ENCODE results near the gene FAM50A.

Gene FAM50A

DNA sequence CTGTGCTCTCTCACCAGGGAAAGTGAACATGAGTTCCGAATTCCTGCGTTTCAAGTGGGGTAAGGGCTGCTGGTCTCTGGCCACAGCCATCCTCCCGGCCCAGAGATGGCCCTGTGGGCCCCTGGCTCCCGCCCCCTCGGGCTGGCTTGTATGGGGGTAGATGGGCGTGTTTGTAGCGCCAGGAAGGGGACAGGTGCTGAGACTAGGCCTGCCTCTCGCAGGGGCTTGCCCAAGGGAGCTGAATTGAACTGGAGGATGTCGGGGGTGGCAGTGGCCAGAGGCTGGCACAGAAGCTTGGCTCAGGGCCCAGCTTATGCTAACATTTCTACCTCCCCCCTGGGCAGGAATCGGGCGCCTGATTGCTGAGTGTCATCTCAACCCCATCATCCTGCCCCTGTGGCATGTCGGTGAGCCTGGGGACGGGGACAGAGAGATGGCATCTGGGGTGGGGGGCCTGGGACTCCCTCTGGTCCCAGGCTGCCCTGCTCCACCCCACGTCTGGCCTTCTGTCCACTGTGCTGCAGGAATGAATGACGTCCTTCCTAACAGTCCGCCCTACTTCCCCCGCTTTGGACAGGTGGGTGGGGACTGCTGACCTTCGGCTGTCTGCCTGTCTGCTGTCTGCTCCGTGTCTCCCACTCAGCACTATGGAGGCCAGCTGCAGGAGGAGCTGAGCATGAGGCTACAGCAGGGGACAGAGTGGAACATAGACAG is 24.1 kb upstream of the FAM50A start:
- no peak for DNase-seq (ENCODE audit: low read depth)
- TF ChIP-seq, protein P1, sequence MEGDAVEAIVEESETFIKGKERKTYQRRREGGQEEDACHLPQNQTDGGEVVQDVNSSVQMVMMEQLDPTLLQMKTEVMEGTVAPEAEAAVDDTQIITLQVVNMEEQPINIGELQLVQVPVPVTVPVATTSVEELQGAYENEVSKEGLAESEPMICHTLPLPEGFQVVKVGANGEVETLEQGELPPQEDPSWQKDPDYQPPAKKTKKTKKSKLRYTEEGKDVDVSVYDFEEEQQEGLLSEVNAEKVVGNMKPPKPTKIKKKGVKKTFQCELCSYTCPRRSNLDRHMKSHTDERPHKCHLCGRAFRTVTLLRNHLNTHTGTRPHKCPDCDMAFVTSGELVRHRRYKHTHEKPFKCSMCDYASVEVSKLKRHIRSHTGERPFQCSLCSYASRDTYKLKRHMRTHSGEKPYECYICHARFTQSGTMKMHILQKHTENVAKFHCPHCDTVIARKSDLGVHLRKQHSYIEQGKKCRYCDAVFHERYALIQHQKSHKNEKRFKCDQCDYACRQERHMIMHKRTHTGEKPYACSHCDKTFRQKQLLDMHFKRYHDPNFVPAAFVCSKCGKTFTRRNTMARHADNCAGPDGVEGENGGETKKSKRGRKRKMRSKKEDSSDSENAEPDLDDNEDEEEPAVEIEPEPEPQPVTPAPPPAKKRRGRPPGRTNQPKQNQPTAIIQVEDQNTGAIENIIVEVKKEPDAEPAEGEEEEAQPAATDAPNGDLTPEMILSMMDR (conservative IDR thresholded peaks at IDR 0.05; ENCODE audit: low read depth, low read length) = no peak
- H3K4me3 ChIP-seq (ENCODE audit: low read depth, low read length) = no peak overlapping the region

DNA sequence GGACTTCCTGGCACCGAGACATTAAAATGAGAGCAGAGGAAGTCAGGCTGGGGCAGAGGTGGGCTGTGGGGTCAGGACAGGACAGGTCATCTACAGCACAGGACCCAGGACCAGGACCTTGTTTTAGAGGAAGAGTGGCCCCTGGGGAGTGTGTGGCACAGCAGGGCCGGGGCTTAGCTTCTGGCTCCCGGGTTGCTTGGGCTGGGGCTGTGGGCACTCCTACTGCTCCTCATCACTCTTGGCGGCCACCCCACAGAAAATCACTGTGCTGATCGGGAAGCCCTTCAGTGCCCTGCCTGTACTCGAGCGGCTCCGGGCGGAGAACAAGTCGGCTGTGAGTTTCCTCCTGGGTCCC is 23.6 kb upstream of the FAM50A start:
- no peak overlapping the region for H3K4me3 ChIP-seq (ENCODE audit: low read depth, low read length)
- no peak for DNase-seq (ENCODE audit: low read depth)
- TF ChIP-seq, protein P1 (conservative IDR thresholded peaks at IDR 0.05; ENCODE audit: low read depth, low read length) = no peak

DNA sequence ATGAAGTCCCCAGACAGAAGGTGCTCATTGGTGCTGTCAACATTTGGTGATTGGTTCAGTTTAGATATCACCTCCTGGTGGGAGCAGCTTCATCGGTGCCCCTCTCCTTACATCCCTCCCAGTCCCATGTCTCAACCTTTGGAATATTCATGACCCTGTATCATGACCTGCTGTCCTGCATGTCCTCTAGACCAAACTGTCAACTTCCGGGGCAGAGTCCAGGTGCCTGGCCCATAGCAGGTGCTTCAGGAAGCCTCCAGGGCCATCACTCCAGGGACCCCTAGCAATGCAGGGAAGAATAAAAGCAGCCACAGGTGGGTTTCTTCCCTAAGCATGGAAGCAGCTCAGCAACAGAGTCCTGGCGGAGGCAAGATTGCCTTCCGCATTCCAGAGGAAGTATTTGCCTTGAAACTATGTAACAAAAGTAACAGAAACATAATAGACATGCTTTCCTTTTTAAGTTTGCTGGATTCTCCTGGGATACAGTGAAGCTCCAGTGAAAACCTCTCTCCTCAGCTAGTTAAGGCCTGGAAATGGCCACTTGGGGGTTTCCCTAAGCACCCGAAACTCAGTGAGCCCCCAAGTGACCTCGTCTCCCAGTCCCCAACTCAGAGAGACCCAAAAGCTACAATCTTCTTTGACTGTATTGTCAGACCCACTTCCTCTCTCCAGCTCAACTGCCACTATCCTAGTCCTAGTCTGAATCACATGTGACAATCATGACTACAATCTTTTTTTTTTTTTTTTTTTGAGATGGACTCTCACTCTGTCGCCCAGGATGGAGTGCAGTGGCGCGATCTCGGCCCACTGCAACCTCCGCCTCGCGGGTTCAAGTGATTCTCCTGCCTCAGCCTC is 16.8 kb upstream of the FAM50A start:
- no peak for DNase-seq (ENCODE audit: low read depth)
- TF ChIP-seq, protein P1 (conservative IDR thresholded peaks at IDR 0.05; ENCODE audit: low read depth, low read length) = no peak
- H3K4me3 ChIP-seq (ENCODE audit: low read depth, low read length) = no peak overlapping the region

DNA sequence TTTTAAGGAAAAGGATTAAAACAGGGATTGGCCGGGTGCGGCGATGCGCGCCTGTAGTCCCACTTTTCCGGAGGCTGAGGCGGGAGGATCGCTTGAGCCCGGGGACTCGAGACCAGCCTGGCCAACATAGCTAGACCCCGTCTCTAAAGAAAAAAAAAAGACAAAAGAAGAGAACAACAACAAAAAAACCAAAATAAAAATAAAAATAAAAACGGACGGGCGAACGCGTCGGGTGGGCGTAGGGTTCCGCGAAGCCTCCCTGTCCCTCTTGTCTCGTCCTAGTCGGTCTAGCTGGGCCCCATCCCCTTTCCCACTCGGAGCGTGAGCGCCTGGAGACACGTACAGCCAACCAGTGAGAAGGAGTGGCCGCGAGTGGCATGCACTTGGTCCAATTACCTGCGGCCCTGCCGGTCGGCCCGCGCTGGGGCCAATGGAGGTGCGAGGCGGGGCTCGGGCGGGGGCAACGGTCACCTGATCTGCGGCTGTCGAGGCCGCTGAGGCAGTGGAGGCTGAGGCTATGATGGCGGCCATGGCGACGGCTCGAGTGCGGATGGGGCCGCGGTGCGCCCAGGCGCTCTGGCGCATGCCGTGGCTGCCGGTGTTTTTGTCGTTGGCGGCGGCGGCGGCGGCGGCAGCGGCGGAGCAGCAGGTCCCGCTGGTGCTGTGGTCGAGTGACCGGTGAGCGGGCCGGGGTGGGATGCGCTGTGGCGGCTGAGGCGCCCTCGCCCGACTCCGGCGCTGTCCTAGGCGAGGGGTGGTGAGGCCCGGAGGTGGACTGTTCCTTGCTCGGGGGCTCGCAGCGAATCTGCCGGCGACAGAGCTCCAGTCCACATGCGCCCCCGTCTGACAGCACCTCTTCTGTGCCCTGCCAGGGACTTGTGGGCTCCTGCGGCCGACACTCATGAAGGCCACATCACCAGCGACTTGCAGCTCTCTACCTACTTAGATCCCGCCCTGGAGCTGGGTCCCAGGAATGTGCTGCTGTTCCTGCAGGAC is 15.5 kb upstream of the FAM50A start, which contains the start of gene ATP6AP1:
Gene ATP6AP1 (plus strand): TSS at position 502 of the 996 bp plus-strand sequence. CDS start 16 bp downstream, at position 518.
- peak; percentile 96 for DNase-seq (ENCODE audit: low read depth)
- peak within 1 kb of the TSS; percentile 71 for H3K4me3 ChIP-seq (ENCODE audit: low read depth, low read length)
- TF ChIP-seq, protein P1 (conservative IDR thresholded peaks at IDR 0.05; ENCODE audit: low read depth, low read length) = no peak

DNA sequence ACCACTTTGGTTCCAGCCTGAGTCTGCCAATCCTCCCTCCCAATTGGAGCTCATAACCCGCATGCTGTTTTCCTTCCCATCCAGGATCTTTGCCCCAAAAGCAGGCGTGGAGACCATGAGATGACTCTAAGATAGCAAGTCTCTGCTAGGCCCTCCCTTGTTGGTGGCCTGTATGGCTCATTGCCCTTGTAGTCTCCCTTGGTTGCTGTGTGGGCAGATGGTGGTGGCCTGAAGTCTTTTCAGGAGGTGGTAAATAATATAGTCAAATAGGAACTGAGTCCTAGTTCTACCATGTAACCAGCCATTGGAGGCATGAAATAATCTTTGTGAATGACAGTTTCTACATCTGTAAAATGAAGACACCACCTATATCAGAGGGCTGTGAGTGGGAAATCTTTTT is 14.2 kb upstream of the FAM50A start:
- no peak for DNase-seq (ENCODE audit: low read depth)
- TF ChIP-seq, protein P1 (conservative IDR thresholded peaks at IDR 0.05; ENCODE audit: low read depth, low read length) = no peak
- H3K4me3 ChIP-seq (ENCODE audit: low read depth, low read length) = peak overlapping the region; percentile 71

DNA sequence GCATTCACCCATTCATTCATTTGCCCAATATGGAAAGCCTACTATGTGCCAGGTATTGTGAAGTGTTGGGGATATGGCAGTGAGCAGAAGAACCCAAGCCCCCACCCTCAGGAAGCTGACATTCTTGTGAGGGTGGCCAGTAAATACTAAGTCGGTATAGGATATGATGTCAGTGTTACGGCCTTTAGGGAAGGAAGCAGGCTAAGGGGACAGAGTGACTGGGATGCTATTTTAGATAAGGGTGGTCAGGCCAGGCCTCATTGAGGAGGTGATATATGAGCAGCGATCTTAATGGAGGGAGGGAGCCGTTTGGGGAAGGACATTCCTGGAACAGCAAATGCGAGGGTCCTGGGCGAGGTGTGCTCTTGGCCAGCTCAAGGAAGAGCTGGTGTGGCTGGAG is 13.5 kb upstream of the FAM50A start:
- H3K4me3 ChIP-seq (ENCODE audit: low read depth, low read length) = no peak overlapping the region
- TF ChIP-seq, protein P1 (conservative IDR thresholded peaks at IDR 0.05; ENCODE audit: low read depth, low read length) = no peak
- DNase-seq (ENCODE audit: low read depth) = no peak
